GM23338 (cell line): ENCODE results near the gene TIMM21. TPM values are rescaled to one million over a fixed set of nuclear protein-coding genes. Genes with fewer than 3 reads are reported as not detected.

Experiments
- EZH2 ChIP-seq: fragments of 200-600 bp; sonication (generic); IDR thresholded peaks from one replicate; pipeline ENCODE4 v1.8.0; 2017; ENCODE audit warnings: antibody characterized with exemption, mild to moderate bottlenecking, low read depth; ENCODE audit not compliant: unreplicated experiment
- REST ChIP-seq: IDR thresholded peaks from one replicate; pipeline ENCODE4 v1.6.1; 2018; ENCODE audit warnings: antibody characterized with exemption; ENCODE audit not compliant: unreplicated experiment
- ZNF462 ChIP-seq: fragments of 250-450 bp; sonication (Bioruptor Pico); IDR thresholded peaks from 2 replicates; pipeline ENCODE4 v1.5.0; 2020; ENCODE audit warnings: mild to moderate bottlenecking, moderate library complexity
- polyA plus RNA-seq: library from polyadenylated mRNA; unstranded; fragments of >200 nt; fragmentation: Nextera tagmentation; extraction: Ambion mirVana; gene quantifications from 2 replicates; pipeline ENCODE4 v1.2.1, GENCODE V29; 2016
- total RNA-seq: library from RNA; depleted of rRNA; stranded (reverse); fragments of >200 nt; shearing (Covaris generic); gene quantifications from 2 replicates; pipeline ENCODE4 v1.2.3, GENCODE V29; 2014
- TF ChIP-seq, protein P1 (sequence below), 2 experiments: fragments of 200-600 bp in 1 of 2; sonication (generic) in 1 of 2; conservative IDR thresholded peaks; 2 replicates each; pipeline versions ENCODE4 v1.5.1 to v1.6.1; 2016 to 2017; ENCODE audit warnings: antibody characterized with exemption in 2 of 2, low read depth in 2 of 2, mild to moderate bottlenecking in 2 of 2, moderate library complexity in 1 of 2

TIMM21 gene
- total and polyA plus RNA-seq, 2 experiments from 2014 or later, result 49.2 to 97.6 TPM

DNA sequence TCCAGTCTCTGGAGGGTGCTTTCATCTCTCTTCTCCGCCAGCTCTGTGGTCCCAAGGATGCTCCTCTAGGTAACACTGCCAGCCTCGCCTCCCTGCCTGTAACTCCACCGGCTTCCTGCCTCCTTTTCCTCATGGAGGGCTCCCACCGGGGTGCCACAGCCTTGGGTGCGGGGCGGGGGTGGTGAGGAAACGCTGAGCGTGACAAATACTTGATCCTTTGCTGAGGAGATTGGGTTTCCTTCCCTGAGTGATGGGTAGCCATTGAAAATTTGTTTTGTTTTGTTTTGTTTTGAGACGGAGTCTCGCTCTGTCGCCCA, 25.1 kb downstream of the TIMM21 start (continued):
- no peak for TF ChIP-seq ZNF462 (CRISPR knock-in tag)
- no peak for TF ChIP-seq EZH2
- TF ChIP-seq, protein P1, sequence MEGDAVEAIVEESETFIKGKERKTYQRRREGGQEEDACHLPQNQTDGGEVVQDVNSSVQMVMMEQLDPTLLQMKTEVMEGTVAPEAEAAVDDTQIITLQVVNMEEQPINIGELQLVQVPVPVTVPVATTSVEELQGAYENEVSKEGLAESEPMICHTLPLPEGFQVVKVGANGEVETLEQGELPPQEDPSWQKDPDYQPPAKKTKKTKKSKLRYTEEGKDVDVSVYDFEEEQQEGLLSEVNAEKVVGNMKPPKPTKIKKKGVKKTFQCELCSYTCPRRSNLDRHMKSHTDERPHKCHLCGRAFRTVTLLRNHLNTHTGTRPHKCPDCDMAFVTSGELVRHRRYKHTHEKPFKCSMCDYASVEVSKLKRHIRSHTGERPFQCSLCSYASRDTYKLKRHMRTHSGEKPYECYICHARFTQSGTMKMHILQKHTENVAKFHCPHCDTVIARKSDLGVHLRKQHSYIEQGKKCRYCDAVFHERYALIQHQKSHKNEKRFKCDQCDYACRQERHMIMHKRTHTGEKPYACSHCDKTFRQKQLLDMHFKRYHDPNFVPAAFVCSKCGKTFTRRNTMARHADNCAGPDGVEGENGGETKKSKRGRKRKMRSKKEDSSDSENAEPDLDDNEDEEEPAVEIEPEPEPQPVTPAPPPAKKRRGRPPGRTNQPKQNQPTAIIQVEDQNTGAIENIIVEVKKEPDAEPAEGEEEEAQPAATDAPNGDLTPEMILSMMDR (conservative IDR thresholded peaks at IDR 0.05; ENCODE audit: low read depth in 2 of 2), result no peak
- TF ChIP-seq REST, result no peak
